Measurements from ENCODE around the gene SLC25A46. TPM values are rescaled to one million over a fixed set of nuclear protein-coding genes. Genes with fewer than 3 reads are reported as not detected.

The SLC25A46 gene
- total RNA-seq, 2 experiments from 2014 or later: 47.5 to 51.5 TPM

Other genes with a start within 250 kb of the SLC25A46 start
- 1 to 10 TPM in 1 of 2 experiments, under 1 TPM in 1; 0.73 to 1.1 TPM for gene TMEM232, start 12.3 kb upstream of the SLC25A46 start, total RNA-seq

Data from activated CD8-positive, alpha-beta memory T cell treated with anti-CD3 and anti-CD28 coated beads for 36 hours (primary cell).